GM18511 (cell line): ENCODE data around the gene ZNF579.

ENCODE experiments used
- ATAC-seq: cut with Tn5 transposase; IDR thresholded peaks from one replicate; pipeline ENCODE4 v1.9.1; 2021; ENCODE audit warnings: mild to moderate bottlenecking, moderate library complexity; ENCODE audit not compliant: unreplicated experiment

ZNF579 gene, protein sequence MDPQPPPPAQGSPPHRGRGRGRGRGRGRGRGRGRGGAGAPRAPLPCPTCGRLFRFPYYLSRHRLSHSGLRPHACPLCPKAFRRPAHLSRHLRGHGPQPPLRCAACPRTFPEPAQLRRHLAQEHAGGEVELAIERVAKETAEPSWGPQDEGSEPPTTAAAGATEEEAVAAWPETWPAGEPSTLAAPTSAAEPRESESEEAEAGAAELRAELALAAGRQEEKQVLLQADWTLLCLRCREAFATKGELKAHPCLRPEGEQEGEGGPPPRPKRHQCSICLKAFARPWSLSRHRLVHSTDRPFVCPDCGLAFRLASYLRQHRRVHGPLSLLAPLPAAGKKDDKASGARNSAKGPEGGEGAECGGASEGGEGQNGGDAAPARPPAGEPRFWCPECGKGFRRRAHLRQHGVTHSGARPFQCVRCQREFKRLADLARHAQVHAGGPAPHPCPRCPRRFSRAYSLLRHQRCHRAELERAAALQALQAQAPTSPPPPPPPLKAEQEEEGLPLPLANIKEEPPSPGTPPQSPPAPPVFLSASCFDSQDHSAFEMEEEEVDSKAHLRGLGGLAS

DNA sequence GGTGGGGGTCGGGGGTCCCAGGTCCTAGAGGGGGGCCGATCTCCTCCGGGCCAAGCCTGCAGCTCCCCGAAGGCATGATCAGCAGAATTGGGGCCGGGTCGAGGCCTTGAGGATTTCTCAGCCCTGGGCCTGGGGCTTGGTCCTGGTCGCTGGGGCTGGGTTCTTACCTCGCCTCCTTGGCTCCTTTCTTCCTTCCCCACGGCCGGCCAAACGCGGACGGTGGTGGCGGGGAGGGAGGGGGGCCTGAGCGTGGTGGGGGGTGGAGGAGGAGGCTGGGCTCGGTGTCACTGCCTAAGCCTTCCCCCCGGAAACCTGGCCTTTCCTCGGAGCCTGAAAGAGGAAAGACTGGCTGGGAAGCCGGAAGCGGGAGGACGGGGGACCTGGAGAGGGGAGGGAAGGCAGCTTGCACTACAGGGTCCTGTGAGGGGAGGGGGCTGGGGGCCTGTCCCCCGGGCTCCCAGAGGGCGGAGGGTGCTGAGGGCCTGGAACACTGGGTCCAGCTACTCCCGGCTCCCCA is at the start of gene ZNF579:
Gene ZNF579 (minus strand): TSS at position 221 of the 517 bp plus-strand sequence. CDS start 1,209 bp downstream, outside the sequence.
- peak; percentile 72 for ATAC-seq

DNA sequence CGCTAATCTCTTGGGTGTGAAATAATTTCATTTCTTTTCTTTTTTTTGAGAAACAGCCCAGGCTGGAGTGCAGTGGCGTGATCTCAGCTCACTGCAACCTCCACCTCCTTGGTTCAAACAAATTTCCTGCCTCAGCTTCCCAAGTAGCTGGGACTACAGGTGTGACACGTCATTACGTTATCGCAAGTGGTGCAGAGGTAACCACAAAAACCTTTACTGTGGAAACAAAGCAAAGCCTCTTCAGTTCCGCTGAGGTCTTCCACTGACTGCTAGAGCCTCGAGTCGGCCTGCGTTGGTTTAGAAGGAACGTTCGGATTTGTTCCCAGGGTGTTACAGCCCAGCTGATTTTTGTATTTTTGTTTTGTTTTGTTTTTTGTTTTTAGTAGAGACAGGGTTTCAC is 45.7 kb upstream of the ZNF579 start:
- no peak for ATAC-seq

DNA sequence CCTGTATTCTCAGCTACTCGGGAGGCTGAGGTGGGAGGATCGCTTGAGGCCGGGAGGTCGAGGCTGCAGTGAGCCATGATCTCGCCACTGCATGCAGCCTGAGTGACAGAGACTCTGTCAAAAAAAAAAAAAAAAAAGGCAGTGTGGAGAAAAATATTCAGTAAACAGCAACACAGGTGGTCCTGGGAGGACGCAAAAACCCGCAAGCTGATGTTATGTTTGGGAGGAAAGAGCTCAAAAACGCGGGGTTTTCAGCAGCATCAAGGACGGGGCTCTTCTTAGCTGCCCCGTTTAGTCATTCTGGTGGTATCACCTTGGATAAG is 44.3 kb upstream of the ZNF579 start:
- ATAC-seq, result no peak

DNA sequence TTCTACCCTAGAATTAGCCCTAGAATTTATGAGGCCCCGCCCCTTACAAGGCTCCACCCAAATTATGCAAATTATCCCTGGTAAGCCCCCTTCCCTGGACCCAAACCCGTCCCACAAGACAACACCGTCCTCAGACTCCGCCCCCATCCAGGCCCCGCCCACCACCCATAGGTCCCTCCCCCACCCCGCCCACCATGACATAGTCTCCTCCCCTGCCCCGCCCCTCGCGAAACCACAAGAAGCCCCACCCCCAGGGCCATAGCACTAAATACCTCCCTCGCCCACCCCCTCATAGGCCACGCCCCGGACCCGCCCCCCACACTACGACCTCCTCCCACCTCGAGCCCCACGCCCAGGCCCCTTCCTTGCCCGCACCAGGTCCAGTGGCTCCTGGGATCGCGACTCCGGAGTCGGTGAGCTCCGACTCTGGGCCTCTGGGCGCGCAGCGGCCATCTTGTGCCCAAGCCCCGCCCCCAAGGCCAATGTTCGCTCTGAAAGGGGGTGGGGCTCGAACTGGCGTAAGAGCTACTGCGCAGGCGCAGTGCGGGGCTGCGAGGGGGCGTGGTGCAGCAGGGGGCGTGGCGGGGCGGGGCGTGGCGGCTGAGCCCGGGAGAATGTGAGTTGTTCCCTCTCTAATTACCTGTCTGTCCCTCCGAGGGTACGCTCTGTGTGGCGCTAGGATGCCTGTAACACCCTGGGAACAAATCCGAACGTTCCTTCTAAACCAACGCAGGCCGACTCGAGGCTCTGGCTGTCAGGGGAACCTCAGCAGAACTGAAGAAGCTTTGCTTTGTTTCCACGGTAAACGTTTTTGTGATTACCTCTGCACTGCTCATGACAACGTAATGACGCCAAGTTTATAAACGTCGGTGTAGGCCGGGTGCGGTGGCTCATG is 43.7 kb upstream of the ZNF579 start, which contains the start of gene ZNF784:
Gene ZNF784 (minus strand): TSS at position 458 of the 895 bp plus-strand sequence. CDS start 5 bp downstream, at position 453.
- no peak for ATAC-seq

DNA sequence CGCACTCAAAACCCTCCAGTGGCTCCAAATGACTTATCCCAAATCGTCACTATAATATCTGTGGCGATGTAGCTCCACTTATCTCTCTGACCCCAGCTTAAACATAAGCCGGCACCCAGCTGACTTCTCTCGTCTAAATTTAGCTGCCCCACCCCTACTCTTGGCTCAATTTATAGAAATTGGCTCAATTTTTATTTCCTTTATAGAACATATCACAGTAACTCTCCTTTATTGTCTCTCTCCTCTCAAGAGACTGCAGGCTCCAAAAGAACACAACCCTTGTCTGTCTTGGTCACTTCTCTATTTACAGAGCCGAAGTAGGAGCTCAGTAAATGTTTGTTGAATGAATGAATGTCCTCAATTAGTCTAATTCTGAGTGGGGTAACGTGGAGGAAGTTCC is 42.9 kb upstream of the ZNF579 start:
- no peak for ATAC-seq

DNA sequence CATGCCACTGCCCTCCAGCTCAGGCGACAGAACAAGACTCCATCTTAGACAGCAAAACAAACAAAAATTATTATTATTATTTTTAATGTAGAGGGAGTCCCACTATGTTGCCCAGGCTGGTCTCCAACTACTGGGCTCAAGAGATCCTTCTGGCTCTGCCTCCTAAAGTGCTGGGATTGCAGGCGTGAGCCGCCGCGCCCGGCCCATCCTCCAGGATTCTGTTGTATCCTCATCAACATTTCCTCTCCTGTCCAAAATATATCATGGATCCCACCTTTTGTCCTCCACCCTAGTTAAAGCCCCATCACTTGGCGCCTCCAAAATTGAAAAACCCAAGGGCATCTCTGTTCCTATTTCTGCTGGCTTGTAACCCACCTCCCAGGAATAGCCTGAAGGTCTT is 42.5 kb upstream of the ZNF579 start:
- ATAC-seq, result no peak

DNA sequence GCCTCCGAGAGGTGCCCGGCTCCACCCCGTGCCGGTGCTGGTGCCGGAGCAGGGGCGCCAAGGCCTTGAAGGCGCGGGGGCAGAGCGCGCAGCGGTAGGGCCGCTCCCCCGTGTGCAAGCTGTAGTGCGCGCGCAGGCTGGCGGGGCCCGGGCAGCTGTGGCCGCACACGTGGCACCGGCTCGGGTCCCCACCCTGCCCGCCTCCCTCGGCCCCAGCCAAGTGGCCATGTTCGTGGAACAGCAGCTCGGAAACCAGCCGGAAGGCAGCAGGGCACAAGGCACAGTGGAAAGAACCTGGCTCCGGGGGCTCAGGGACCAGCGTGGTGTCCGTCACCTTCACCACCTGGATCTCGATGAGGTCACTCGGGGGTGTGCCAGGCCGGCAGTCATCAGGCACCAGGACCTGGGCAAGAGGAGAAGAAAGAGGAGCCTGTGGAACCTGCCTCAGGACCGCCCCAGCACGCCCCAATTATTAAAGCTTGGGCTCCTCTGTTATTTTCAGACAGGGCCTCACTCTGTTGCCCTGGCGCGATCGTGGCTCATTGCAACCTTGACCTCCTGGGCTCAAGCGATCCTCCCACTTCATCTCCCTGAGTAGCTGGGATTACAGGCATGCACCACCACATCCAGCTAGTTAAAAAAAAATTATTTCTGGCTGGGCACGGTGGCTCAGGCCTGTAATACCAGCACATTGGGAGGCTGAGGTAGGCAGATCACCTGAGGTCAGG is 41.8 kb upstream of the ZNF579 start:
- ATAC-seq, result no peak

DNA sequence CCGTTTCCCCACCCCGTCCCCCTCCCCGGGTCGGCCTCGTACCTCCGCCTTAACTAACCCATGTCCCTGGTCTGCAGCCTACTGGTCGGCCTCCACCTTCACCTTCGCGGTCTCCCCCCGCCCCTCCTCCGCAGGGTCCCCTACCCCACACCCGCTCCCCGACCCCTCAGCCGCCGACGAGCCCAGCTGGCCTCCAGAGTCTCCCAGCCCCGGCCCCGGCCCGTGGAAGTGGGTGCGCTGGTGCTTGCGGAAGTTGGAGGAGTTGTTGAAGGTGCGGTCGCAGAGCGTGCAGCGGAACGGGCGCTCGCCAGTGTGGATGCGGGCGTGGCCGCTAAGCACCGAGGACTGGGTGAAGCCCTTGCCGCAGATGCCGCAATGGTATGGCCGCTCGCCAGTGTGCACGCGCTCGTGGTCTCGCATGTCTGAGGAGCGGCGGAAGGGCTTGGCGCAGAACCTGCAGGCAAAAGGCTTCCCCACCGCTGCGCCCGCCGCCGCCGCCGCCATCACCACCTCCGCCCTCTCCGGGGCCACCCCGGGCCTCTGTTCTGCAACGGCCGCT is 41.1 kb upstream of the ZNF579 start:
- ATAC-seq, result no peak

DNA sequence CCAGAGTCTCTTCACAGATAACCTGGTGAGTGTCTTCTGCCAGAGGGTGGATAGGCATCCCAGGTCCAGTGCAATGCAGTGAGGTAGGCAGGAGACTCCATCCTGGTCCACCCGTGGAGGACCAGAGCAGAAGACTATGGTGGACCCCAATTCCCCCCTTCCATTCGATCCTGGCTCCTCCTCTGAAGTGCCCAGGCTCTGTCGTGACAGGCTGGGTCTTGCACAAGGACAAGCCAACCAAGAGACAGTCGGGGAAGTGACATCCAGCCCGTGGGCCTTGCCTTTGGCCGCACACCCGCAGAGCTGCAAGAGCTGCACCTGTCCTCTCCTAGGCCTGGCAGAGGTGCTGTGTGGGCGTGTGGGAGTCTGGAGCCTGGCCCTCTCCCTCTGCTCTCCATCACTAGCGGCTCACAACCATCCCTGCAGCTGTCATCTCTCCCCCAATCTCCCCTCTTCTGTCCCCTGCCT is 40.6 kb upstream of the ZNF579 start:
- ATAC-seq, result no peak

DNA sequence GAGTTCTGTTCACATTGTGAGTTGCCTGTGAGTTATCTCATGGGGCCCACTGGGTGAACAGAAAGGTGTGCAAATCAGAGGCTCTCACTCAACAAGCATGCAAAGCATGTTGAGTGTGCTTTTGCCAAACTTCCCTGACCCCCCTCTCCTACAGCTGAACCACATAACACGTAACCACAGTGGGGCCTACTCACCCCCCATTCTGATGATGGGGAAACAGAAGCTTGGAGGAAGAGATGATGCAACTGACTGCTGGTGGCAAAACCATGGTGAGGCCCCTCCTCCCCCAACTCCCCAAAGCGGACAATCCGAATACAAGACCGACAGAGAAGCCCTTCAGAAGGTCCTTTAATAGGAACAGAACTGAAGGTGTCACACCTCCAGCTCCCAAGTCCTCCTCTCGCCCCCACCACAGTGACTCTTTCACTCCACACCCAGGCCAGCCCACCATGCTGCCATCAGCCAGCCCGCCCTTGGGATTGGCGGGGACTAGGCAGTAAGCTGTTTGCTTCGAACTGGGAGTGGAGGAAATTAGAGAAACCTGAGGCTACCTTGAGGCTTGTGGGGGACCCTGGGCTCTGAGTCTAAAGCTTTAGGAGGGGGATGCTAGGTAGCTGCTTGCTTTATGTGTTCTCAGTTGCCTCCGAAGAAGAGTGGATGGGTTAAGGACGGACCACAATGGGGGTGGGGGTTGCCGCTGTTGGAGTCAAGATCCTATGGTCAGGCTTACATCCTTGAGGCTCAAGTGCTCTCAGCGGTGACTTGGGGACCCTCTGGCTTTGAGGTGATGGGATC is 40.0 kb upstream of the ZNF579 start:
- ATAC-seq, result no peak

DNA sequence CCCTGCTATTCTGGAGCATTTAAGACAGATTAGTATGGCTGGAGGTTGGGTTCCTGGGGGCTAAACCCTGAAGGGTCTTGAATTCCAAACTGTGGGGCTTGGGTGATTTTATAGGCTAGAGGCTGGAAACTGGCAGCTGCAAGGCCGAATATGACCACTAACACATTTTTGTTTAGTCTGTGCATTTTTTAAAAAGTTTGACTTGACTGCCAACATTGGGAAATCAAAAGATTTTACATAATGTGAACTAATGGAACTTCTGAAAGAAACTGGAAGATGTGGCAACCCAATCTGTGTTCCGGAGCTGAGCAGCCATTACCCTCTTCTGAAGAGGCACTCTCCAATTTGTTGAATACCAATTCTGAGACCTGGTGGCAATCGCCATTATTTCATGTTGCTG is 38.6 kb upstream of the ZNF579 start:
- no peak for ATAC-seq

DNA sequence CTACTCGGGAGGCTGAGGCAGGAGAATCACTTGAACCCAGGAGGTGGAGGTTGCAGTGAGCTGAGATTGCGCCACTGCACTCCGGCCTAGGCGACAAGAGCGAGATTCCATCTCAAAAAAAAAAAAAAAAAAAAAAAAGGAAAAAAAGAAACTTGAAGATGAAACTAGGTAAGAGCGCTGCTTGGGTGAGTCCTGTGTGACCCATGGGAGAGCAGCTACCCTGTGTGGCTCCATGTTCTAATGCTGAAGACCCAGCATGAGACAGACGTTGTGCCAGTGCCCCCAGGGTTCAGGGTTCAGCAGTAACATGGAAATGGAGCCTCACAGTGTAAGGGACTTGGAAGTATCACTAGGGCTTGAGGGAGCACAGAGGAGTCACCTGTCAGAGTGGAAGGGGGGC is 37.8 kb upstream of the ZNF579 start:
- ATAC-seq, result no peak

DNA sequence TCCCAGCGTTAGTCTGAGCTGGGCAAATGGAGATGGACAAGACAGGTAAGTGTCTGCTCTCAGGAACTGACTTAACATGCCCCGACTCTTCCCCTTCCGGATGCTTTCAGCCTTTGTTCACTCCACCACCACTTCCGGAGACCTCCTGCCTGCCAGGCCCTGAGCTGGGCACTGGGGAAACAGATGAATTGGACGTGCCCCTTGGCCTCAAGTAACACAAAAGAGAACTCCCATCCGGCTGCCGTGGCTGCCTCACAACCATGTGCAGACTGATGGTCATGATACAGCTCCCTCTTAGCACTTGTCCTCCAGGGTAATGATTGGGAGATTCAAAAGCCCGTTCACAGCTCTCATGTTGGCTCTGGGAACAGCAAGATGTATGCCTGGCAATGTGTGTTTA is 36.8 kb upstream of the ZNF579 start:
- ATAC-seq, result no peak

DNA sequence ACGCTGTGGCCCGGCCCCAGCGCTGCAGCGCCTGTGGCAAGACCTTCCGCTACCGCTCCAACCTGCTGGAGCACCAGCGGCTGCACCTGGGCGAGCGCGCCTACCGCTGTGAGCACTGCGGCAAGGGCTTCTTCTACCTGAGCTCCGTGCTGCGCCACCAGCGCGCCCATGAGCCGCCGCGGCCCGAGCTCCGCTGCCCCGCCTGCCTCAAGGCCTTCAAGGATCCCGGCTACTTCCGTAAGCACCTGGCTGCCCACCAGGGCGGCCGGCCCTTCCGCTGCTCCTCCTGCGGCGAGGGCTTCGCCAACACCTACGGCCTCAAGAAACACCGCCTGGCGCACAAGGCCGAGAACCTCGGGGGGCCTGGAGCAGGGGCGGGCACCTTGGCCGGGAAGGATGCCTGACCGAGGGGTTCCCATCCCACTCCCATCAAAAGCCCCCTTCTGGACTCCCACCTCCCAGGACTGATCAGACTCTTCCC is 35.8 kb upstream of the ZNF579 start:
- no peak for ATAC-seq

DNA sequence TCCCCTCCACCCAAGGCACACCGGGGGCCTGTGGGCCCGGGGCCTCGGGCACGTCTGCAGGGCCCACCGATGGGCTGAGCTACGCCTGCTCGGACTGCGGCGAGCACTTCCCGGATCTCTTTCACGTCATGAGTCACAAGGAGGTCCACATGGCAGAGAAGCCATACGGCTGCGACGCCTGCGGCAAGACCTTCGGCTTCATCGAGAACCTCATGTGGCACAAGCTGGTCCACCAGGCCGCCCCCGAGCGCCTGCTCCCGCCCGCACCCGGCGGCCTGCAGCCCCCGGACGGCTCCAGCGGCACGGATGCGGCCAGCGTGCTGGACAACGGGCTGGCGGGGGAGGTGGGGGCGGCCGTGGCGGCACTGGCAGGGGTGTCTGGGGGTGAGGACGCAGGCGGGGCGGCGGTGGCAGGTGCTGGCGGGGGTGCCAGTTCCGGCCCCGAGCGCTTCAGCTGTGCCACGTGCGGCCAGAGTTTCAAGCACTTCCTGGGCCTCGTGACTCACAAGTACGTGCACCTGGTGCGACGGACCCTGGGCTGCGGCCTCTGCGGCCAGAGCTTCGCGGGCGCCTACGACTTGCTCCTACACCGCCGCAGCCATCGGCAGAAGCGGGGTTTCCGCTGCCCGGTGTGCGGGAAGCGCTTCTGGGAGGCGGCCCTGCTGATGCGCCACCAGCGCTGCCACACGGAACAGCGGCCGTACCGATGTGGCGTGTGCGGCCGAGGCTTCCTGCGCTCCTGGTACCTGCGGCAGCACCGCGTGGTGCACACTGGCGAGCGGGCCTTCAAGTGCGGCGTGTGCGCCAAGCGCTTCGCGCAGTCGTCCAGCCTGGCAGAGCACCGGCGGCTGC is 35.1 kb upstream of the ZNF579 start:
- no peak for ATAC-seq

DNA sequence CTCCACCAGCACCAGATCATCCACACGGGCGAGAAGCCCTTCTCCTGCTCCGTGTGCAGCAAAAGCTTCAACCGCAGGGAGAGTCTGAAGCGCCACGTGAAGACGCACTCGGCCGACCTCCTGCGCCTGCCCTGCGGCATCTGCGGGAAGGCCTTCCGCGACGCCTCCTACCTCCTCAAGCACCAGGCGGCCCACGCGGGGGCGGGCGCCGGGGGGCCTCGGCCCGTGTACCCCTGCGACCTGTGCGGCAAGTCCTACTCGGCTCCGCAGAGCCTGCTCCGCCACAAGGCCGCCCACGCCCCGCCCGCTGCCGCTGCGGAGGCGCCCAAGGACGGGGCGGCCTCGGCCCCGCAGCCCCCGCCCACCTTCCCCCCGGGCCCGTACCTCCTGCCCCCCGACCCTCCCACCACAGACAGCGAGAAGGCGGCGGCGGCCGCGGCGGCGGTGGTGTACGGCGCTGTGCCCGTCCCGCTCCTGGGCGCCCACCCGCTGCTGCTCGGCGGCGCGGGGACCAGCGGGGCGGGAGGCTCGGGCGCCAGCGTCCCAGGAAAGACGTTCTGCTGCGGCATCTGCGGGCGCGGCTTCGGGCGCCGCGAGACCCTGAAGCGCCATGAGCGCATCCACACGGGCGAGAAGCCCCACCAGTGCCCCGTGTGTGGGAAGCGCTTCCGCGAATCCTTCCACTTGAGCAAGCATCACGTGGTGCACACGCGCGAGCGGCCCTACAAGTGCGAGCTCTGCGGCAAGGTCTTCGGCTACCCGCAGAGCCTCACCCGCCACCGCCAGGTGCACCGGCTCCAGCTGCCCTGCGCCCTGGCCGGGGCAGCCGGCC is 34.3 kb upstream of the ZNF579 start:
- no peak for ATAC-seq

DNA sequence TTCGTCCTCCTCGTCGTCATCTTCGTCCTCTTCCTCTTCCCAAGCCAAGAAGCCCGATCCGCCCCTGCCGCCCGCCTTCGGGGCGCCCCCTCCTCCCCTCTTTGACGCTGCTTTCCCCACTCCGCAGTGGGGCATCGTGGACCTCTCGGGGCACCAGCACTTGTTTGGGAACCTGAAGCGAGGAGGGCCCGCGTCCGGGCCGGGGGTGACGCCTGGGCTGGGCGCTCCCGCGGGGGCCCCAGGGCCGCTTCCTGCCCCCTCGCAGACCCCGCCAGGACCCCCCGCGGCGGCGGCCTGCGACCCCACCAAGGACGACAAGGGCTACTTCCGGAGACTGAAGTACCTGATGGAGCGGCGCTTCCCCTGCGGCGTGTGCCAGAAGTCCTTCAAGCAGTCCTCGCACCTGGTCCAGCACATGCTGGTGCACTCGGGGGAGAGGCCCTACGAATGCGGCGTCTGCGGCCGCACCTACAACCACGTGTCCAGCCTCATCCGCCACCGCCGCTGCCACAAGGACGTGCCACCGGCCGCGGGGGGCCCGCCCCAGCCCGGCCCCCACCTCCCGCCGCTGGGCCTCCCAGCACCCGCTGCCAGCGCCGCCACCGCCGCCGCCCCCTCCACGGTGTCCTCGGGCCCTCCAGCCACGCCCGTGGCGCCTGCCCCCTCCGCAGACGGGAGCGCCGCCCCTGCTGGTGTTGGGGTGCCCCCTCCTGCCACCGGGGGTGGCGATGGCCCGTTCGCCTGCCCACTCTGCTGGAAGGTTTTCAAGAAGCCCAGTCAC is 33.5 kb upstream of the ZNF579 start:
- ATAC-seq, result no peak
